HG03575 (cell line): Measurements from ENCODE around the gene CCDC187.

ENCODE experiments used
- ATAC-seq: cut with Tn5 transposase; IDR thresholded peaks from one replicate; pipeline ENCODE4 v1.9.1; 2021; ENCODE audit not compliant: unreplicated experiment, insufficient number of reproducible peaks, low FRiP score; ENCODE audit errors: extremely low read depth

Gene CCDC187

DNA sequence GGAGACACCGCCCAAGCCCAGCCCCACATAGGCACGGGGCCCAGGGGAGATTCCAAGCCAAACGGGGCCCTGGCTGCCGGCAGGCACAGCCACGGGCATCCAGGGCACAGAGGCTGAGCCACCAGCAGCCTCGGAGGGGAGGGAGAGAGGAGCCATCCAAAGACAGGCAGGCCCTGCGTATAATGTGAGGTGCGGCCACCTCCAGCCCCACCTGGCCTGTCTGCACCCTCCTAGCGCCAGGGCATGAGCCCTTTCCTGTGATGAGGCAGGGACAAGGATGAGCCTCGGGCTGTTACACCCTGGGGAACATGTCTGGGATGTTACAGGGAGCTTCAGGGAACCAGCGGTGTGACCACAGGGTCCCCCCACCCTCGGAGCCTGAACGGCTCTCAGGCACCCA is 1.1 kb upstream of the CCDC187 start:
- no peak for ATAC-seq

DNA sequence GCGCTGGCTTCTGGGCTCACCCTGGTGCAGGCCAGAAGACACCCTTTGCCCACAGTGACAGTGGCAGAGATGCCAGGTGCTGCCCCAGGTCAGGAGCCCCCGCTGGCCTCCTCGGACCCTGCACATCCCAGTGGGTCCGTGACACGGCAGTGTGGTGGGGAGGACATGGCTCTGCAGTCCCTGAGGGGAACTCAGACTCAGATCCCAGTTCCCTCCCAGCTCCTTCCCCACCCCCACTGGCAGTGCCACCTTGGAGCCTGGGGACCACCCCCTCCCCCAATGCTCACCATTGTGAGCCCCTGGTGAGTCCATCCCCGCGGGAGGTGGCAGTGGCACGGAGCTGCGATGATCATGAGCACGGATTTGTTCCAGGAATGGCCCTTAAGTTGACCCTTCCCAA is 562 bp upstream of the CCDC187 start:
- no peak for ATAC-seq

DNA sequence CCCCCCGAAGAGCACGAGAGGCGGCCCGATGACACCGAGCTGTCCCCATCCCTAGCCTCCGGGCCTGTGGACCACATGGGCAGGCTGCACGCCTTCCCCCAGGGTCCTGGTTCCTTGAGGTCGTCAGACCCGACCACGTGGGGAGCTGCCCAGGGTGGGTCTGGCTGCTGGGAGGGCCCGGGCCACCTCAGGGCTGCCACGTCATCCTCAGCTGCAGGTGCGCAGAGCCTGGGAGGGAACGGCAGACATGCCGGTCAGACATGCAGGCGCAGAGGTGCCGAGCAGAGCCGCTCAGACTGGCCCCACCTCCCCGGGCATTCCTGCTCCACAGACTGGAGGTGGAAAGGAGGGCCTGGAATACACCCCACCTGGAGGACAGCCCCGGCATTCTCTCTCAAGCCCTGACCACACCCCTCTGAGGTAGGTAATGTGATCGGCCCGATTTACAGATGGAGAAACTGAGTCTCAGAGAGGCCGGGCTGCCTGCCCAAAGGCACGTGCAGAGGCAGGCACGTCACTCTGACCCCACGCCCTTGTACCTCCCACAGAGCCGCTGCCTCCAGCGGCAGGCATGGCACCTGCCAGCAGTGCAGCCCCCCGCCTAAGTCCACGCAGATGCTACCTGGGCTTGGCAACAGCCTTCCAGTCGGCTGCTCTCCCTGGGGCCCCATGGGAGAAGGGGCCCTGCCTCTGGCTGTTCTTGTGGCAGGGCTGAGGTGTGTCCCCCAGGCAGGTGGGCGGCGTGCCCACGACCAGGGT is 649 bp downstream of the CCDC187 start:
- no peak for ATAC-seq

DNA sequence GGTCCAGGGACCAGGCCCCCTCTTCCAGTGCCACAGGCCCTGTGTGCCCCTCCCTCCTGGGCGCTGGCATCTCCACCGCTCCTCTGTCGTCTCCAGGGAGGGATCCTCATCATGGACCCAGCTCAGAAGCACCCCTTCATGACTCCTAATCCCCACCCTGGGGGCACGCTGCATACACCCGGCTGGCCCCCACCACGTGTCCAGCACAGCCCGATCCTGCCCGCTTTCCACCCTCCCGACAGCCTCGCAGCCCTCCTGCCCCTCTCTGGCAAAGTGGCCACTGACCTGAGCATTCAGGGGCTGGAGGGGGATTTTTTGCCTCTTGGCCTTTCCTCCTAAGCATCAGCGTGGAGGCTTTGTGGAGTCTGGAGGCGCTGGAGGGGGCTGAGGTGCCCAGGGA is 1.4 kb downstream of the CCDC187 start:
- ATAC-seq = no peak

DNA sequence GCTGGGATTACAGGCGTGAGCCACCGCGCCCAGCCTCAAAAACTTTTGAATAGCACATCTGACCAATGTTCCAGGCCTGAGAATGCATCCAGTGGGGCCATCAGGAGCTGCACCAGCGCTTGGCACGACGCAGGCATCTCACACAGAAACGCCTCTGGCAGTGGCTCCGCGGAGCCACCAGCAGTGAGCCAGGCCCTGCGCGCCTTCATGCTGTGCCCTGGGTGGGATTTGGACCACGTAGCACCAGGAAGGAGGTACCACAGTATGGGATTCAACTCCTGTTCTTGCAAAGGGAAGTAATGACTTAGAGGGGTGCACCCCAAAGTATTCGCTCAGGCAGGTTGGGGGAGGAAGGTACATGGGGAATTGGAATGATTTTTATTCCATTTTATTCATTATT is 3.0 kb downstream of the CCDC187 start:
- ATAC-seq = no peak

DNA sequence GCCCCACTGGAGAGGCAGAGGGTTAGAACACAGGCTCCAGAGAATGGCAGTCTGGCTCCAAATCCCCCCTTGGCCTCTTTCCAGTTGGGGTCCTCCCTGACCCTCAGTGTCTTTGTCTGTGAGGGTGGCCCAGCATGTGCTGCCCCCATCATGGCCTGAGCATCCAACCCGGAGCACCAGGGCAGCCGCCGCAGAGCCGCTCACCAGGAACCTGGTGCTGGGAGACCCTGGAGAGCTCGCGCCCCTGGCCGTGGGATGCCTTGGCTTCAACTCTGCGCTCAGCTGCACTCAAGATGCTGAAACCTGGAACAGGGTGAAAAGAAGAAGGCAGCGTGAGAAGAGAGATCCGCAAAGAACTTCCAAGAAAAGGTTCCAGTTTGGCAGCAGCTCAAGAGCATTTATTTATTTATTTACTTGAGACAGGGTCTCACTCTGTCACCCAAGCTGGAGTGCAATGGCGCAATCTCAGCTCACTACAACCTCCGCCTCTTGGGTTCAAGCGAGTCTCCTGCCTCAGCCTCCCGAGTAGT is 3.8 kb downstream of the CCDC187 start:
- no peak for ATAC-seq

DNA sequence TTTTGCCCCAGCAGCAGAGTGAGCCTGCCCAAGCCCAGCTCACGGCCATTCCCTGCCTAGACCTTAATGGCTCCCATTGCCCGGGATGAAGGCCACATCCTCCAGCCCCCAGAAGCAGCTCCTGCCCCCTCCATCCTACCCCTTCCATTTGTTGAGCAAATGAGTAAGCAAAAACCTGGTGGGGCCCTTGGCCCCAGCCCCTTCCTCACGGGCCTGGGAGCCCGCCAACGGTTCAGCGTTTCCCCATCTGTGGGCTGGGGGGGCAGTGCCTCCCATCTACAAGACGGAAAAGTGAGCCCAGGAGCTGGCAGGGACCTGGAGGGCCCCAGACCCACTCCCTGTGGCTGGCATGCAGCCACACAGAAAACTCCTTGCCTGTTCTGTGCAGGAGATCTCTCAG is 4.4 kb downstream of the CCDC187 start:
- ATAC-seq = no peak

DNA sequence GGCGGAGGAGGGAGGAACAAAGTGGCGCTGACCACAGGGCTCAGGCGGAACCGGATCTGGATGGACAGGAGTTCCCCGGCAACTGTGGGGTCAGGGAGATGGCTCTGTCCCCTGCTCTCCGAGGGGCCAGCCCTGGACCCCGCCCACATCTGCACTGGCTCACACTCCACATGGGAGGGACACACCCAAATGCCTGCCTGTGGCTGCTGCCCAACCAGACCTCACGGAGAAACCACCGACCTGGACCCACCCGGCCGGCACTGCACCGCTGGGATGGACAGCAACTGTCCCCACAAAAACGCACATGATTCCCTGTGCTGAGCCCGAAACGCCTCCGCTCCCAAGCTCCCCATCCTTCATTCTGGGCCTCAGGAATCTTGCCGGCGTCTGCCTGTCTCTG is 4.8 kb downstream of the CCDC187 start:
- no peak for ATAC-seq

DNA sequence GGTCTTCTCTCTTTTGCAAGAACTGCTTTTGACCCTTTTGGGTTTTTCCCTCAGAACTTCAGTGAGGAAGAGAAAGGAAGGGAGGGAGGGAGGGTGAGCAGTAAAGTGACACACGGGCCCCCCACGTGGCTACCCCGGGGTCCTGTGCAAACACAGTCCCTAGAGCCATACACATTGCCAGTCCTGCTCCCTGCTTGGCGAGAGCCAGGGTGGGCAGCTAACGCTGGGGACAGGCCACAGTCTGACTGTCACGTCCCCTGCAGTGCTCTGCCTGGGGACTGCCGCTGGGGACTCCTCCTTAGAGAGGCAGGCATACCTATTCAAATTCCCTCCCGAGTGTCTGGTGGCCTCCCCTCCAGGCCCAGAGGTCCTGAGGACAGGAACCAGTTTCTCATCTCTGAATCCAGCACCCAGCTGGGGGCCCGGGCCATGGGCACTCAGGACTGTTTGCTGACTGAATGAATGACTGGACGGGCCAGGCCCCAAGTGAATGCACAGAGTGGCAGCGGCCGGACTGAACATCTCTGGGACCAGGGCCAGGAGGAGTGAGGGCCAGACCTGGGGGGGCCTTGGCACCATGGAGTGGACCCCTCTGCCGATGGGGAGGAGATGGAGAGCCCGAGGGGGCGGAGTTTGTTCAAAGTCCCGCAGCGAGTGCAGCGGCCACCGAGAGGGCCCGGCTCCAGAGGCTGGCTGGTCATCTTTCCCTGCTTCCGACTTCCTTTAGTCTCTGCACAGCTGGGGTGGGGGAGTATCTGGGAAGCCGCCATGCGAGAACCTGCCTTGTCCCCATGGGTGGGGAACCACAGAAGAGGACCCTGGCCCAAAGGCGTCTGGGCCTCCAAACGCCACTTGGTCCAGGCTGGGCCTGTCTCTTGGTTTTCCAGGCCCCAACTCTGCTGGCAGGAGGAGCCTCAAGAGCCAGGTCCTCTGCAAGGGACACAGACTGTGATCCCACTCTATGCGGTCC is 5.8 kb downstream of the CCDC187 start:
- ATAC-seq = no peak

DNA sequence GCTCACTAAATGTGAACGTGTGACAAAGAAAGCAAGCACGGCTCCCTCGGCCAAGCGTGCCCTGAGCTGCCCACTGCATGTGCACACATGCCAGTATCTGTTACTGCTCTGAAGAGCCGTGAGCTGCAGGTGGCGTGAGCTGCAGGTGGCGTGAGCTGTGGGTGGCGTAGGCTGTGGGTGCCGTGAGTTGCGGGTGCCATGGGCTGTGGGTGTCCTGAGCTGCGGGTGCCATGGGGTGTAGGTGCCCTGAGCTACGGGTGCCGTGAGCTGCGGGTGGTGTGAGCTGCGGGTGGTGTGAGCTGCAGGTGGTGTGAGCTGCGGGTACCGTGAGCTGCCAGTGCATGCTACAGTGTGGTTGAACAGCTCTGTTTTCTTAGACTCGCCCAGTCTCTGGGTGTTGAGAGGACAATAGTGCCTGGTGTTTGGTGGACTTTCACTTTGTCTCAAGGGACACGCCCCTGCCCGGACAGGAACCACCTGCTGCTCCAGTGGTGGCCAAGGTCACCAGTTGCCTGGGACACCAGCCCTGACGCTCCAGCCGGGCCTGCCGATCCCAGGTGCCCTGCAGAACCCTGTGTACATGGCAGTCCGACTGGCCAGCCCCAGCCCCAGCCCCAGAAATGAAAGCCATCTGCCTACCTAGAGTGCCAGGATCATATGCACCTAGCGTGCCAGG is 6.7 kb downstream of the CCDC187 start:
- no peak for ATAC-seq

DNA sequence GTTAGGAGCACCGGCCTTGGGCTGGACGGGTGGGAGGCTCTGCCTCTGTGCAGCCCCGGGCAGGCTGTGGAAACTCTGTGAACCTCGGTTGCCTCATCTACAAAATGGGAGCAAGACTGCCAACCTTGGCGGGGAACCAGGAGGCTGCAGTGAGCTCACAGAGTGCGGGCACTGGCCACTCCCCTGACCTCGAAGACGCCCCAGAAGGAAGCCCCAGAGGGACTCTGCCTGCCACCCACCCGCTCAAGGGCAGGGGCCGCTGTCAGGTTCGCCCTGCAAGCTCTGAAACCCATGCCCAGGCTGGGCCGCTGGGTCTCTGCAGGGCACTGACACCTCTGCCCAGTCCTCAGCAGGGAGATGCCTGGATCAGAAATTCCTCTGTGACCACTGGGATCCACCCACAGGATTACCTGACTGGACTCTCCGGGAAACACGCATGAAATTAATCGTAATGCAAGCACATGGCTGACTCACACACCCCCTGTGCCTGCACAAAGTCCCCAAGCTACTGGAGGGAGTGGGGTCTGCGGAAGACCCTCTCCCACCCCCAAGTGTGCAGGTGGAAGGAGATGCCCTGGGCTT is 7.4 kb downstream of the CCDC187 start:
- ATAC-seq = no peak

DNA sequence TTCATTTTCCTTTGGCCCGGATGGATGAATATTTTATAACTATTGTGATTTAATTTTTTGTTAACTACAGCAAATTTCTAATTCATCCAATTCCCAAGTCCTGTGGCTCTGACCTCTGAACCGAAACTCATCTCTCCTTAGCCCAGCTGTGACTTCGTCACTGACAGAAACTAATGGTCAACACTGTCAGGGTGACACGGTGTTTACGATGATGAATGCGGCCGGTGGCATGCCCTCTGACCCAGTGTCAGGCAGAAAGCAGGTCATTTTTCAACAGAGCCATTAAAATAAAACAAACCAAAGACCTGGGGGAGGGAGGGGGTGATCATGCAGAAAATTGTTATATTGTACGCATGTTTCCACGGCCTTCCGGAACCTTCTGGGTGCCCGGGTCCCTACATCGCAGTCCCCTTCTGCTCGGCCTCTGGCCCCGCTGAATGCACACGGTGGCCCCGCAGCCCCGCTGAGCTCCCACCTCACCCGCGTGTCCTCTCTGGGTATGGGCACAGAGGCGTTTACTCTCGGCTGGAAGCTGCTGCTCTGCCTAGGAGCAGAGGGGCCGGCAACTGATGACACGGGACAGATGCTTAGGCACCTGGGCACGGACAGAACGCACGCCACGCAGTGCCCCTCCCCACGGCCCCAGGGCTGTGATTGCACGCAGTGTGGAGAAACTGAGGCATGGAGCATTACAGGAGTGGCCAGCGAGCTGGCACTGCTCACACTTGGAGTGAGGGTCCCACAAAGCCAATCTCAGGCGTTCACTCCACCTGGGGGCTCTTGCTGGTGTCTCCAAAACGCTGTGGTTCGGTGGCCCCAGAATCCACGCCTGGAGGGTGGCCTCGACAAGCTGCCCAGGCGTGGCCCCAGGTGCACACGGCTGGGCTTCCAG is 8.1 kb downstream of the CCDC187 start:
- ATAC-seq = no peak

DNA sequence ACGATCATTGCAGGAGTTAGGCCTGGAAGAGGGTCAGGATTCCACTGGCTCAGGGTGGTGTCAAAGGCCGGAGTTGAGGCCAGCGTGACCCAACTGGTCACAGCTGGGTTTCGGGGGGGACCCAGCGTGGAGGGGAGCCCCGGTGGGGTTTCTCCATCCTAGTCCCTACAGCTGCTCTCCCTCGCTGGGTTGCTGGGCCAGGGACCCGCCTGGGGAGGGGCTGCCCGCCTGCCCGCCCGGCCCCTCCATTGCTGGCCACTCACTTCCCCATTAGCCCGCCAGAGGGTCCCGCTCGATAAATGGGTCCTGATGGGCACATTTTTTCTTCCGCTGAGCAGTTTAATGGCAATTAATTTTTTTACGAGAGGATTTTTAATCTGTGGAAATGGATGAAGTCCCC is 8.8 kb downstream of the CCDC187 start:
- ATAC-seq = no peak

DNA sequence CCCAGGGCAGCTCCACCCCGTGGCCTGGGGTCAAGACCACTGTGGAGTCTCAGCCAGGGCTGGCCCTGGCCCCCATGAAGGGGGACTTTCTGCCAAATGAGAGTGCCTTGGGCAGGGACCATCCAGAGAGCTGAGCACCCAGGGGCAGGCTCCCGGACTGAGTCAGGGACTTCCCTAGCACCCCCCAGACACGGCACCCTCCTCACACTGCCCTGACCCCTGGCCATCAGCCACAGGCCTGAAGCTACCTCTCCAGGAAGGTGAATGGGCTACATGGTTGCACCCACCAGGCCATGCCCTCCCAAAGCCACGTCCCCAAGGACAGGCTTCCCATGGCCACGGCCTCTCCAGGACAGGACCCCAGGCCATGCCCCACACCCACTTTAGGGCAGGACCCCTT is 9.5 kb downstream of the CCDC187 start:
- ATAC-seq = no peak

DNA sequence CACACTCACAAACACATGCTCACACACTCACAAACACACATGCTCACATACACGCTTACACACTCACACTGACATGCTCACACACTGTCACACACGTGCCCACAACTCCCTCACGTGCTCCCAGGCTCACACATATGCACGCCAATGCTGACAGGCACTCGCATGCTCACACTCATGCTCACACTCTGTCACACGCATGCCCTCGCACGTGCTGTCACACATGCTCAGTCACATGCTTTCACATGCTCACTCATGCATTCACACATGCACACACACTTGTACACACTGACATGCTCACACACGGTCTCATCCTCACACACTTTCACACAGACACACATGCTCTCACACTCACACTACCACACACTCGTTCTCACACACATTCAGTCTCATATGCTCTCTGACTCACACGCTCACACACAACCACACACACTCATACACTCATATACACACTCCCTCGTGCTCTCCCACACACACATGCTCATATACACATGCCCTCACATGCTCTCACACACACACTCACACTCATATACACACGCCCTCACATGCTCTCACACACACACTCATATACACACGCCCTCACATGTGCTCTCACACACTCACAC is 10.3 kb downstream of the CCDC187 start:
- ATAC-seq = no peak

DNA sequence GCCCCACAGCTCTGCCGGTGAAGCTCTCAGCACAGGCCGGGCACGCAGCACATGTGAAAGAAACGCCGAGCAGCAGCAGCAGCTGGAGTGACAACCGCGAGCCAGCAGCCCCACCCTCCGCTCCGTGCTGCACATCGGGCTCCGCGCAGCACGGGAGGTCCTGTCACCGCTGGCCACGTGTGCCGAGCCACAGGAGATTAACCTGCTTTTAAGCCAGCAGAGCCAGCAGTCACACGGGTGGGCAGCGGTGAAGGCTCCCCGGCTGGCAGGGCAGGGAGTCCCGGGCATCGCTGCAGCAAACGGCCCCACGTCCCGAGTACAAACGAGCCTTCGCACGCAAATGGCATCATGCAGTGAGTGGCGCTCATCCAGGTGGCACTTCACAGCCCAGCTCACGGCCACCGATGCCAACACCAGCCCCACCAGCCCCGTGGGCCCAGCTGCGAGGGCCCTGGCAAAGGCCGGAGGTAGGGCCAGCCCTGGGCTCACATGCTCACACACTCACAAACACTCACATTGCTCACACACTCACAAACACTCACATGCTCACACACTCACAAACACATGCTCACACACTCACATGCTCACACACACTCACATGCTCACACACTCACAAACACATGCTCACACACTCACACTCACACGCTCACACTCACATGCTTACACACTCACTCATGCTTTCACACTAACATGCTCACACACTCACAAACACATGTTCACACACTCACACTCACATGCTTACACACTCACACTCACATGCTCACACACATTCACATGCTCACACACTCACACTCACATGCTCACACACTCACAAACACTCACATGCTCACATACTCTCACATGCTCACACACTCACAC is 11.1 kb downstream of the CCDC187 start:
- ATAC-seq = no peak

DNA sequence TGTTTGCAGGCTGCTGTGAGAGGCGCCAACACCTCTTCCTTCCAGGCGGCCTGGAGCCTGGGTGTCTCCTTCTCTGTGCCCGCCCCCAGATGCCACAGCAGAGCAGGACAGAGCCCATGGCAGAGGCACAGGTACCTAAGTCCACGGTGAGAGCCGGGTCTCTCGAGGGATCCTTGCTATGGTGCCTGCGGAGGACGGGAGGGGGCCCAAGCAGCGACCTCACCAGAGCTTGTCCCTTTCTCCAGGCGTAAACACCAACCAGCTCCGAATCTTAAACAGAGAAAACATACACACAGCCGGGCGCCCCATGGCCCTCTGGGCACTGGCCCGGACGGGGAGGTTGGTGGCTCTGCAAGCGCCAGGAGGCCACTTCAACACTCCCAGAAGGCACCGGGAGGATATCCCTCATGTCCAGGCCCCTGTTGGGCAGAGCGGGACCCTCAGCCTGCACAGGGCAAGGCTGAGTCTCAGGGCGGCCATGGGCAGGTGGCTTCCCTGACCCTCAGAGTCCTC is 11.8 kb downstream of the CCDC187 start:
- ATAC-seq = no peak
